NCI-H774 (cell line): ENCODE measurements around the gene CAMK1D.
"Not testable (repeated sequence)": the region's sequence is repeated elsewhere in the genome, so short reads cannot be mapped to it uniquely, and the experiment has no call there.

Experiments used
- DNase-seq: peaks from one replicate; lab custom pipeline; 2025; lab: John Stamatoyannopoulos, UW

Gene CAMK1D

DNA sequence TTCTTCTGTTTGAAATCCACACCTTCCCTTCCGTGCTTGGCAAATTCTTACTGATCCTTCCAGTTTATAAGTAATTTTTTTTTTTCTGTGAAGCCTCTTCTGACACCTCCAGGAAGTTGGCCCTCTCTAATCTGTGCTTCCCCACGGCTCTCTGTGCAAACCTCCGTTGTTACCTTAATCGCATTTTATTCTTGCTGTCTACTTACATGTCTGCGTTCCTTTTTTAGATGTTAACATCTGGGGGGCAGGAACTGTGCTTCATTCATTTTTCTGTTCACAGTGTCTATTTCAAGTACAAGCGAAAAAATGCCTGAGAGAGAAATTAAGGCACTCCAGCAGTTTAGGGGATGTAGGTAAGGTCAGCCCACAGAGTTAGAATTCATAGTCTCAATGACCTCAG lies 8.4 kb upstream of the CAMK1D start:
- DNase-seq = no peak

DNA sequence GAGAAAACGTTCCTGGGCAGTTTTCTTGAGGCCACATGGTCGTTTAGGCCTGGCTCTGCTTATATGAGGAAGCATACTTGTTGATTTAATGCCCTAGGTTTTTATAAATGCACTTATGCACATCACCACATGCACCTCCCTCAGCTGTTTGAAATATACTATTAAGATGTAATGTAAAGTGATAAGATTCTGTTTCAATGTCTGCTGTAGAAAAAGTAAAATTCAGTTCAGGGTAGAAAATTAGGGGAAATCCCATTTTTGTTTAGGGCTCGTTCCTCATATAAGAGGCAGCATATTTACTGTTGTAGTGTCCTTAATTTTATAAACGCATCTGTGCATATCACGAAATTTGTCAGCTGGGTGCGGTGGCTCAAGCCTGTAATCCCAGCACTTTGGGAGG lies 7.8 kb upstream of the CAMK1D start:
- no peak for DNase-seq

DNA sequence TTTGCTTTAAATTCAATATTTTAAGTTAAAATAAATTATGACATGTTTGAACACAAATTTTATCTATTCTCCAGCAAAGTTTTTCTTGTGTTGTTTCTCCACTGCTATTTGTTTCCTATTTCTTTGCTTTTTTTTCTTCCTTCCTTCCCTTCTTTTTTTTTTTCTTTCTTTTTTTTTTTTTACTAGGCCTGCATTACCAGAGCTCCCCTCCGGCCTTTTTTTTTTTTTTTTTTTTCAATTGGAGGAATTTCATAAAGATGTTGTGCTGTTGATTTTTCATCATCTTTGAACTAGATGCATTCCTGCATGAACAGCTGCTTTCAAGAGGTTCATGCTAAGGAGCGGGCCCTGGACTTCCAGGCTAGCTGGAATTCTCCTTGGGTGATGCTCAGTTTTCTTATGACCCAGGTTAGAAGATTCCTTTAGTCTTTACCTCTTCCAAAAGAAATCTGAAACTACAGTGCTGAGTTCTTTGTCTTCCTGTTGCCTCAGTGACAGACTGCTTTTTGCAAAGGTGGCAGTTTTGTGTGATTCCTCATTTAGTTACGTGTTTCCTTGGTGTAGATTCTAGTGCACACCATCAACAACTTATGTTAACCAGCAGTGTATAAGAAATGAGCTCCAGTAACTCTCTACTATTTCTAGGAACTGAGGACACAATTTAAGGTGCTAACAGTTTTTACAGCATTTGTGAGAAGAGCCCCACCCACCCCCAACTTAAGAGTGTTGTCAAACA lies 4.8 kb upstream of the CAMK1D start:
- DNase-seq = no peak

DNA sequence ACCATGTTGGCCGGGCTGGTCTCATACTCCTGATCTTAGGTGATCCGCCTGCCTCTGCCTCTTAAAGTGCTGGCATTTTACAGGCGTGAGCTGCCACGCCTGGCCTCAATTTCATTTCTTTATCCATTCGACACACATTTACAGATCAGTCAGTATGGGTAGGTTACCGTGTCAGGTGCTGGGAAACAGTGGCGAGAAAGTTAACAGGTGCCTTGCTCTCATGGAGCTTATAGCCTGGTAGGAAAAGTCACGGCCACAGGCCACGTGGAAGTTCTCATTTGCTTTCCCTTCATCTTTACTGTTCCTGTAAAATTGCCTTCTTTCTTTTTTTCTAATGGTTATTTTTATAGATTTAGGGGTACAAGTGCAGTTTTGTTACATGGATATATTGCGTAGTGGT lies 2.6 kb upstream of the CAMK1D start:
- no peak for DNase-seq

DNA sequence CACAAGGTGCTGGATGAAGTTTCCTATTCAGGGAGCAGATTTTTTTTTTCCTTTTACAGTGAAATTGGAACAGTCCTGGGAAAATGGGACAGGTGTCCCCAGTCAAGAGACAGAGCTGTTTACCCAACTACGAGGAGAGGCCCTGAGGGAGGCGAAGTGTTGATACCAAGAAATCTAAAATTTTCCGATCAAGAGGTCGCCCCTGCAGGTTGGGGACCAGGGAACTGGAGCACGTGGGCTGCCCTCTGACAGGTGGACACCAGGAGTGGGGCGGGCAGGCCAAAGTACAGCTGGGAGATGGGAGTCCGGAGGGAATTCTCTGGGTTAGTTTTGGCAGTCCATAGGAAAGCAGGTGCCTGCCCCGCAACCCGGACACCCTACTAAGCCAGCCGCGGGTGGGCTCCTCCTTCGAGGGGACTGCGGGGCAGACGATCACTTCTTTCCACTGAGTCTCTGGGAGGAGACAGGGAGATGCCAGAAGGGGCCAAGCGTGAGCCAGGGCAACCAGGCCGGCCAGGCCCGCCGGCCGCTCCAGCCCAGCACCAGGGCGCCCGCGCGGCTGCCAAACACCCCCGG lies 965 bp upstream of the CAMK1D start:
- DNase-seq = no peak

DNA sequence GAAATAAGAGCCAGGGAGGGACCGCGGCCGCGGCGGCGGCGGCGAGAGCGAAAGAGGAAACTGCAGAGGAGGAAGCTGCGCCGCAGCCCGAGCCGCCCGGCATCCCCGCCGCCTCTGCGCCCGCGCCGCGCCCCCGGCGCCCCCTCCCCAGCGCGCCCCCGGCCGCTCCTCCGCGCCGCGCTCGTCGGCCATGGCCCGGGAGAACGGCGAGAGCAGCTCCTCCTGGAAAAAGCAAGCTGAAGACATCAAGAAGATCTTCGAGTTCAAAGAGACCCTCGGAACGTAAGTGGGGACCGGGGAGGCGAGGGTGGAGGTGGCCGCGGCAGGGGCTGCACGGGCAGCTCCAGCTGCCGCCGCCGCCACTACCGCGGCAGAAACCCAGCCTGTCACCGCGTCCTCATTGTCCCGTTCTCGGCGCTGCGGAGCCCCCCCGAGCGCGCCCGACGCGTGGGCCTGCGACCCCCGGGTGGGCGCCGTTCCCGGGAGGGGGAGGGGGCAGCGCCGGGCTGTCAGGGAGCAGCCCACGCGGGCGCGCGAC lies 351 bp downstream of the CAMK1D start:
- DNase-seq = no peak

DNA sequence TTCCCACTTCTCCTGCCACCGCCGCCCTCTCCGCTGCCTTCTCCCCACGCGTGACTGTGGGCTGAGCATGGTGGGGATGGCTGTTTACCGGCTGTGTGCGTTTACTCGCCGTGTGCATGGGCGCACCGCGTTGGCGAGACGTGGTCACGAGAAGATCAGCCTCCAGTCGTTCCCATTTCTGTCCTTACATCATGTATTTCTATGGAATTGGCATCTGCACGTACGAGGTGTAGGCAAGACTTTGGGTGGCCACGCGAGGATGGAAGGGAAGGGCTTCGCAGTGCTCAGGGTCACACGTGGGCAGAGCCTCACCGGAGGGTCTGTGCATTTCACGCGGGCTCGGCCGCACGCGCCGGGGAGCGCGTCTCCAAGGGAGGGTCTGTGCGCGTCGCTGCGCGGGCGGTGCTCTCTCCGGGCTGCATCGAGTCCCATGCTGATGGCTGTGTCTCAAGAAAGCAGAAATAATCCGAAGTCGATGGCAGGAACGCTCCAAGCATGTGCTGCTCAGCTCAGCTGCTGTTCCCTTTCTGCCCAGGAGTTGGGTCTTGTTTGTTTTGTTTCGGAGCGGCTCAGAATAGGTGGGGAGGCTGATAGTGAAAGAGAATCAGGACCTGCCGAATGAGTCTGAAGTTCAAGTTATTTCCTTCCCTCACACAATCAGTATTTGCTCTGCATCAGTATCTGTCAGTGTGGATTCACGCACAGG lies 973 bp downstream of the CAMK1D start:
- no peak for DNase-seq

DNA sequence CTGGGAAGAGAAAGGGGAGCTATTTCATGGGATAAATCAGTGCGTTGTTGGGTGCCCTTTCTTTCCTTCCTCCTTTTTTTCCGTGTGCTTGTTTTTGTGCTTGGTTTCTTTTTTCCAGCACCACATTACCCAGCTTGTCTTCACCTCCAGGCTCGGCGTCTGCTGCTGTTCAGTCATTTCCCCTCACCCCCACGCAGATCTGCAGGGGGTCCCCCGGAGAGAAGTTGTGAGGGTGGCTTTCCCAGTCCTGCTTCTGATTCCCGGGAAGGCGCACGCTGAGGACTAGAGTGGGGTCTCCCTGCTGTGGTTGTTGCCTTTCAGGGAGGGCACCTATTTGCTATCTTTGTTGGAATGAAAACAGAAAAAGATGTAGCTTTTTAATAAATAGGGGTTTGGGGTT lies 1.6 kb downstream of the CAMK1D start:
- no peak for DNase-seq

DNA sequence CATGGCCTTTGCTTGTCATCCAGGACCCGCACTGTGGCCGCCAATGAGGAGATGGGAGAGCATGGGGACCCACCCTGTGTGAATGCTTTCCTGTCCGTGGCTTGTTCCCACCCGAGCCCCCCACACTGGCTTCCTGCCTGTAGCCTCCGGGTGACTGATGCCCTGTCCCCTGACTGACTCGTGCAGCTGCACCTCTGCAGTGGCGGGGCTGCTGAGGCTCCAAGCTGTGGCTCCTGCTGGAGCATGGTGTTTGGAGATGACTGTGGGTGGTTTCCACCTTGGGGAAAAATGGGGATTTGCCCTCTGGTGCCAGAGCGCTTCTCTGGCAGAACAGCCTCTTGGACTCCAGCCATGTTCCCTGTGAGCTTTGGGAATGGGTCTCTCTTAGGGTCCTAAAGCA lies 2.1 kb downstream of the CAMK1D start:
- DNase-seq = no peak

DNA sequence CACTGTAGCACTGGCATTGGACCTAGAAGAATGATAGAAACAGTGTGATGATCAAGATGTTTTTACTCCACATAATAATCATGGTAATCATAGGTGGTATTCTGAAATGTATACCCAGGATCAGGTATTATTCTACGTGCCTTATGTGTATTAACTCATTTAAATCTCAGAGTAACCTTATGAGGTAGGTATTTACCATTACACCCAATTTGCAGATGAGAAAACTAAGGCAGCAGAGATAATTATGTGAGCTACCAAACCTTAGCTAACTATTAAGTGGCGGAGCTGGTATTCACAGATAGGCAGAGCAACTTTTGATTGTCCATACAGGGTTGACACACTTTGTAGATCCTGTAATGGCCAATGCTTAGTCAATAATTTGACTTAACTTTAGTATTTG lies 2.5 kb downstream of the CAMK1D start:
- no peak for DNase-seq

DNA sequence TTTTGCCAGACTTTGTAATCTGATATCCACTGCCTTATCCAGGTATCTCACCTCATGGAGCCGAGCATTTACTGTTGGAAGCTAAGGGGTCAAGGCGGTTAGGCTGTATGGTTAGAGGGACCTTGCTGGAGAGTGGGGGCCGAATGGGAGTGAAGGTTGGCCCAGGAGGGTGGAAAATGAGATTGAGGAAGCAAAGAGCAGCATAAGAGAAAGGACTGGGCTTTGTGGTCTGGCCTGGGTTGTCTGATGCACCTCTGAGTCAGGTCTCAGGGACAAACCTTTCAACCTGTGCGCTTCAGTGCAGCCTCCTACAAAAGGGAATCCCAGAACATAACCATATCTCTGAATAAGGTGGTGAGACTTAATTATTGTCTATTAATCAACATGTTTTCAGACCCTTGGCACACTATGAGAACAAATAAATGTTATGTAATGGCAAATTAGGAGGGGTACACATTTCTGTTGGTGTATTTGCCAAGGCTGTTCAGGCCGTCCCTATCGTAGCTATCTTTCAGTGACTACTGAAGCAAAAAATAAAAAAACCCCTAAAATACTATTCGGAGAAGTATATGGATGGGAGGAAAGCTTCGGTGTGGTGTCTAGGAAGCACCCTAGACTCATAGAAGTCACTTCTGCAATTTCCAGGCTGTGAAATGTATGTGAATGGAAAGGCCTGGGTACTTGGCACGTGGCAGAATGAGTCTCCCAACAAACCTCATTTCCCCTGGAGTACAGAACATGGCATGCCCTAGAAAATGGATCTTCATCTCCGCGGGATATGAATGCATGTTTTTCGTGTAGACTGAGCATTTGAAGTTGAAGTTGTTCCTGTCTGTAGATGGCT lies 4.3 kb downstream of the CAMK1D start:
- no peak for DNase-seq

DNA sequence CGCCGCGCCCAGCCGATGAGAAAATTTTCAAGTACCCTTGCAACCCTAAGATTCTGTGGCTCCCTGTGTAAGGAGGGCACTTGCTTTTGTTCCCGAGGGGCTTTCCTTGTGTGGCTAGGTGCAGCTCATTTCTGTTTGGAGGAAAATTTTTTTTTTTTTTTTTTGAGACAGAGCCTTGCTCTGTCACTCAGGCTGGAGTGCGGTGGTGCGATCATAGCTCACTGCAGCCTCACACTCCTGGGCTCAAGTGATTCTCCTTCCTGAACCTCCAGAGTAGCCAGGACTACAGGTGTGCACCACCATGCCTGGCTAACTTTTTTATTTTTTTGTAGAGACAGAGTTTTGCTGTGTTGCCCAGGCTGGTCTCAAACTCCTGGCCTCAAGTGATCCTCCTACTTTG lies 5.3 kb downstream of the CAMK1D start:
- not testable (repeated sequence) for DNase-seq

DNA sequence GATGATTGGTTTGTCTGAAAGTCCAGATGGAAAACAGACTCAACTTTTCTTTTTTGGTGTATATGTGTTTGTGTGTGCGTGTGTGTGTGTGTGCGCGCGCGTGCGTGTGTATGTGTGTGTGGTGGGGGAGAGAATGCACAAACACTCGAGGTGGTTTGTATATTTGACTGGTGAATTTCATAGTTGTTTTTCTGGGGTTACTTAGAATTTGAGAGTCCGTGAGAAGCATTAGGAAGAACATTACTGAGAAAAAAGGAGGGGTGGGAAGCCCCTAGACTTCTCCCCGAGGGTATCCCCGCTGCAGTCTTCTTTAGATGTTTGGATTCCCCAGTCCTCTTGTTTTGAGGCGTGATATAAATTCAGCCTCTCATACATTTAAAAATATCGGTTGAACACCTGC lies 6.0 kb downstream of the CAMK1D start:
- DNase-seq = no peak

DNA sequence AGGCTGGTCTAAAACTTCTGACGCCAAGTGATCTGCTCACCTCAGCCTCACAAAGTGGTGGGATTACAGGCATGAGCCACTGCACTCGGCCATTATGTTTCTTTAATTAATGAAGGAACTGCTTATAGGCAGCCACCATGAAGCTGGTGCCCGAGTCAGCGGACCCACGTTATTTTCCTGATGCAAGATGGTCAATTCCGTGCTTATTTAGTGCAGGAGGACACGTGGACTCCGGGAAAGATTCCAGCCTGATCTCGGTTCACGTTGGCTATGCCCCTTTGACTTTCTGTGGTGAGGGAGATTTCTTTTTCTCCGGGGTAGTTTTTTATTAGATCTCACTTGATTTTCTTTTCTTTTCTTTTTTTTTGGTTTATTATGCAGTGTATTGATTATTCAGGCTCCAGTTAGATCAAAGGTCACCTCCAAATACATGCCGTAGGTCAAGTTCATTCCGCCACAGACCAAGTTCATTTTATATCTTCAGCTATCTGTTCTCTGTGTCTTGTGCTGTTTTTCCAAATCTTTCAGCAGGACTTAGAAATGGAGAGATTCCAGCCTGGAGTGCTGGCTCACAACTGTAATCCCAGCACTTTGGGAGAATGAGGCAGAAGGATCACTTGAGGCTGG lies 8.3 kb downstream of the CAMK1D start:
- no peak for DNase-seq

DNA sequence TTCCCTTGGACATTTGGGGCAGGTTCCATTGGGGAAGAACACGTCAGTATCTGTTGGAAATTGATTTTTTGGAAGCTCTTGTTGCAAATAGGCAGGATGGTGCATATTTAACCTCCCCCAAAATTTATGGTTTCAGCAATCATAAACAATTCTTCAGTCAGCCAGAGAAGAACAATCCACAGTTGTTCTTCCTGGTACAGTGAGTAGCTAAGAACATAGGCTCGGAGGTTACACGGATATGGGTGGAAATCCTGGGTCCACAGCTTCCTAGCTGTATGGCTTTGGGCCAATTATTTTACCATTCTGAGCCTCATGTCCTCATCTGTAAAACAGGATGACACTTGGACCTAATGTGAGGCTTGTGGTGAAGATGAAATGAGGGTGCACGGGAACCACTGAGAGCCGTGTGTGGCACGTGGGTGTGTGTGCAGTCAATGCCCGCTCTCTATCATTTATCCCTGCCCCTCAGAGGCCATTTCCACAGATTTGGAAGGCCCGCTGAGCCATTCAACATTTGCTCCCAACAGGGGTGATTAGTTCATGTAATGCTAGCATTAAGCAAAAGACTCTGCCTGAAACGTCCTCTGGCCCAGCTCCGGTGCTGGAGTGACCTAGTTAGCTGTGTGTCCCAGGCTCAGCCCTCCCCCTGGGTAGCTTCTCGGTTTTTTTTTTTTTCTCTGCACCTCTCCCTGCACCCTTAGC lies 9.7 kb downstream of the CAMK1D start:
- no peak for DNase-seq

DNA sequence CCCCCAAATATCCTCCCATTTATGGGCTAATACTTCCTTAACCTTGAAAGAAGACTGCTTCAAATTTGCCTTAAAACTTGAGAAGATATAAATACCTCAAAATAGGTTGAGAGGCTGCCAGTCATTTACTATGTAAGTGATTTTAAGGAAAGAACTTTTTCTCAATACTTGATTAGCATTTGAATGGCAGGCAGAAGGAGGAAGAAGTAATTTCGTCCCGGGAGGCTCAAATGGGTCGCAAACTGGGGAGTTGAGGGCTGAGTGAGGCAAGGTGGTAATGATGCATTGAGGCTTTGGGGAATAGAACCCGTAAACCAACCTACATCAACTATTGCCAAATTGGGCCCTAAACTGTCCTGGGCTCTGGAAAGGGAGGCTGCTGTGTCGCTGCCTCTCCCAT lies 11.1 kb downstream of the CAMK1D start:
- no peak for DNase-seq

DNA sequence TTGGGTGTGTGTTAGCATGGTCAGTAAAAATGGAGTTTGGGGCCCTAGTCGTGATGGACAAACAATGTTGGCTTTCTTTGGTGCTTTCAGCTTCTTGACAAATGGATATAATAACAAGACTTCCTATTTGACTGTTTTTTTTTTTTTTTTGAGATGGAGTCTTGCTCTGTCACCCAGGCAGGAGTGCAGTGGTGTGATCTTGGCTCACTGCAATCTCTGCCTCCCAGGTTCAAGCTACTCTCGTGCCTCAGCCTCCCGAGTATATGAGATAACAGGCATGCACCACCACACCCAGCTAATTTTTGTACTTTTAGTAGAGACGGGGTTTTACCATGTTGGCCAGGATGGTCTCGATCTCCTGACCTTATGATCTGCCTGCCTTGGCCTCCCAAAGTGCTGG lies 11.8 kb downstream of the CAMK1D start:
- DNase-seq = not testable (repeated sequence)

DNA sequence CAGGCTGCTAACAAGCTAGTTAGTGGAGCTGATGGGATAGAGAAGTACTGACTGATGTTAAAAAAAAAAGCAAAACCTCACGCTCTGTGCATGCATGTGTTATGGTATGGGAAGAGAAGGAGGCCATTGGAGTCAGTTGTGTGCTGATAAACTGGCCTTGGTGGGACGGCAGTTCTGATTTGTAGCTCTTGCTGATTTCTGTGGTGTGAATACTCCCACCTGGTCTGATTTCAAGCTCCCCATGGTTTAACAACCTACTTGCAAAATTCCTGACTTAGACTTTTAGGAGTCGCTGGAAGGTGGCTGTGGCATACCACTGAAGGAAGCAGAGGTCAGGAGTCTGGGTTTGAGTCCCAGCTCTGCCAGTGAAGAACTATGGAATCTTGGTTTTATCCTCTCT lies 15.2 kb downstream of the CAMK1D start:
- DNase-seq = no peak

DNA sequence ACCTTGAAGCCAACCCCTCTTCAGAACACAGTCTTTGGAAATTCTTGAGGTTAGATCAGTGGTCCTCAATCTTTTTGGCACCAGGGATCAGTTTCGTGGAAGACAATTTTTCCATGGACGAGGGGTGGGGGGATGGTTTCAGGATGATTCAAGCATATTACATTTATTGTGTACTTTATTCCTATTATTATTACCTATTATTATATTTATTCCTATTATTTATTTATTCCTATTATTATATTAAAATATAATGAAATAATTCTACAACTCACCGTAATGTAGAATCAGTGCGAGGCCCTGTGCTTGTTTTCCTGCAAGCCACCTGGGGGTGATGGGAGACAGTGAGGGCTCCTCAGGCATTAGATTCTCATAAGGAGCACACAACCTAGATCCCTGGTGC lies 17.9 kb downstream of the CAMK1D start:
- DNase-seq = no peak

DNA sequence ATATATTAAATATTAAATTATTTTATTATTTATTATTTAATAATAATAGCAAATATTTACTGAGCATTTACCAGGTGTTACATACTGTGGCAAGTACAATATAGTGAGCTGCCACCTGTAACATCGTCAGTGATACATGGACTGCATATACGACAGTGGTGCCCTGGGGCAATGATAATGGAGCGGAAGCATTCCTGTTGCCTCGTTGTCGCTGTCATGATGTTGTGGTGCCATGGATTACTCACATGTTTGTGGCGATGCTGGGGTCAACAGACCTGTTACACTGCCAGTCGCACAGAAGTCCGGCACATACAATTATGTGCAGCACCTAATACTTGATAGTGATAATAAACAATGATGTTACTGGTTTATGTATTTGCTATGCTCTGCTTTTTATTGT lies 20.6 kb downstream of the CAMK1D start:
- DNase-seq = no peak

DNA sequence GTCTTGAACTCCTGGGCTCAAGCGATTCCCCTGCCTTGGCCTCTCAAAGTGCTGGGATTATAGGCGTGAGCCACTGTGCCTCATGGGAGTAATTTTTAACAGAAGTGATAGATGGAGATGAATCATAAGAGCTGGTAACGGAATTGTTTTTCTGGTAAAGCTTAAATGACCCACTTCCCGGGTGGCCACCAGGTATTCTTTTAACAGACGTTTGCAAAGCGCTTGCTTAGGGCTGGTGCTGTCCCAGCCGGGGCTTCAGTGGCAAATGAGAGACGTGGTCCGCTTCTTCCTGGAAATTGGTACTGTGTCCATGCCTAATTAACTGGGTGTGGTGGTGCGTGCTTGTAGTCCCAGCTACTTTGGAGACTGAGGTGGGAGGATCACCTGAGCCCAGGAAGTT lies 23.5 kb downstream of the CAMK1D start:
- DNase-seq = no peak
